HEK293 (cell line): ENCODE data around the gene STK38.

Experiments used
- PATZ1 ChIP-seq: fragments of 450-650 bp; formaldehyde crosslinking; IDR thresholded peaks from 2 replicates; pipeline ENCODE4 v1.5.1; 2016; ENCODE audit warnings: missing biosample characterization, missing genetic modification characterization
- REPIN1 ChIP-seq: fragments of 450-650 bp; formaldehyde crosslinking; IDR thresholded peaks from 2 replicates; pipeline ENCODE4 v1.5.1; 2017; ENCODE audit warnings: missing biosample characterization, missing genetic modification characterization, low read depth
- SP2 ChIP-seq: fragments of 450-650 bp; formaldehyde crosslinking; IDR thresholded peaks from 2 replicates; pipeline ENCODE4 v1.5.1; 2016; ENCODE audit warnings: missing biosample characterization, missing genetic modification characterization
- YY1 ChIP-seq: fragments of 450-650 bp; formaldehyde crosslinking; IDR thresholded peaks from 2 replicates; pipeline ENCODE4 v1.5.1; 2018; ENCODE audit warnings: missing biosample characterization, missing genetic modification characterization
- ZNF121 ChIP-seq: fragments of 450-650 bp; formaldehyde crosslinking; IDR thresholded peaks from 2 replicates; pipeline ENCODE4 v1.5.1; 2016; ENCODE audit warnings: missing biosample characterization, missing genetic modification characterization
- ZNF24 ChIP-seq: fragments of 450-650 bp; formaldehyde crosslinking; IDR thresholded peaks from 2 replicates; pipeline ENCODE4 v1.5.1; 2016; ENCODE audit warnings: missing biosample characterization, missing genetic modification characterization
- TF ChIP-seq, protein P1 (sequence below): fragments of 450-650 bp; formaldehyde crosslinking; IDR thresholded peaks from 2 replicates; pipeline ENCODE4 v1.5.1; 2016; ENCODE audit warnings: missing biosample characterization, missing genetic modification characterization

DNA sequence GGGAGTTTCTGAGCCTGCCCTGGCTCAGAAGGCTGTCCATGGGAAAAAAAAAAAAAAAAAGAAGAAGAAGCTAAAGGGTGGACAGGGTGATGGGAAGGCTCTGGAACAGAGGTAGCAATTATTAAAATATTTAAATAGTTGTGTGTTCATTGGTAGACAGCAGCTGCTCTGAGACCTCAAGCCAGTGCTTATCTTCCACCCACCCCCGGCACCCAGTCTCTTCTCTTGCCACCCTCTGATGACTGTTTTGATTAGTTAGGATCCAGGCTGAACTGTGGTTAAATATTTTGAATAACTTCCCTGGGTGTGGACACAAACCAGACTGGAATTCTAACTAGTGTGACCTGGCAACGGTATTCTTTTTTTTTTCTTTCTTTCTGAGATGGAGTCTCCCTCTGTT, 30.0 kb upstream of the STK38 start:
- TF ChIP-seq, protein P1, sequence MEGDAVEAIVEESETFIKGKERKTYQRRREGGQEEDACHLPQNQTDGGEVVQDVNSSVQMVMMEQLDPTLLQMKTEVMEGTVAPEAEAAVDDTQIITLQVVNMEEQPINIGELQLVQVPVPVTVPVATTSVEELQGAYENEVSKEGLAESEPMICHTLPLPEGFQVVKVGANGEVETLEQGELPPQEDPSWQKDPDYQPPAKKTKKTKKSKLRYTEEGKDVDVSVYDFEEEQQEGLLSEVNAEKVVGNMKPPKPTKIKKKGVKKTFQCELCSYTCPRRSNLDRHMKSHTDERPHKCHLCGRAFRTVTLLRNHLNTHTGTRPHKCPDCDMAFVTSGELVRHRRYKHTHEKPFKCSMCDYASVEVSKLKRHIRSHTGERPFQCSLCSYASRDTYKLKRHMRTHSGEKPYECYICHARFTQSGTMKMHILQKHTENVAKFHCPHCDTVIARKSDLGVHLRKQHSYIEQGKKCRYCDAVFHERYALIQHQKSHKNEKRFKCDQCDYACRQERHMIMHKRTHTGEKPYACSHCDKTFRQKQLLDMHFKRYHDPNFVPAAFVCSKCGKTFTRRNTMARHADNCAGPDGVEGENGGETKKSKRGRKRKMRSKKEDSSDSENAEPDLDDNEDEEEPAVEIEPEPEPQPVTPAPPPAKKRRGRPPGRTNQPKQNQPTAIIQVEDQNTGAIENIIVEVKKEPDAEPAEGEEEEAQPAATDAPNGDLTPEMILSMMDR (tag by site-specific recombination): no peak
- TF ChIP-seq SP2 (no peak), ZNF121 (tag by site-specific recombination) (no peak), REPIN1 (tag by site-specific recombination) (no peak), PATZ1 (tag by site-specific recombination) (no peak), ZNF24 (tag by site-specific recombination) (no peak), YY1 (tag by site-specific recombination) (no peak)
